NOMO-1 (cell line): ENCODE results near the gene KCNJ16.

ENCODE experiments used
- DNase-seq, 2 experiments: peaks; one replicate each; lab custom pipeline; 2025; ENCODE audit not compliant: unreplicated experiment in 2 of 2; lab: John Stamatoyannopoulos, UW

The KCNJ16 gene

GRCh38 chr17:70067134-70067533 lies 7.9 kb upstream of the KCNJ16 start:
- no peak for DNase-seq

GRCh38 chr17:70070305-70071027 lies 4.6 kb upstream of the KCNJ16 start:
- no peak for DNase-seq

- no peak for DNase-seq
These were observed 3.9 kb upstream of the KCNJ16 start for GRCh38 chr17:70071127-70071526.

GRCh38 chr17:70071620-70072019 lies 3.4 kb upstream of the KCNJ16 start:
- DNase-seq = no peak

GRCh38 chr17:70072546-70073309 lies 2.3 kb upstream of the KCNJ16 start:
- peak; percentile 36 to 71 for DNase-seq

GRCh38 chr17:70073310-70073709 lies 1.7 kb upstream of the KCNJ16 start:
- DNase-seq = no peak

DNA sequence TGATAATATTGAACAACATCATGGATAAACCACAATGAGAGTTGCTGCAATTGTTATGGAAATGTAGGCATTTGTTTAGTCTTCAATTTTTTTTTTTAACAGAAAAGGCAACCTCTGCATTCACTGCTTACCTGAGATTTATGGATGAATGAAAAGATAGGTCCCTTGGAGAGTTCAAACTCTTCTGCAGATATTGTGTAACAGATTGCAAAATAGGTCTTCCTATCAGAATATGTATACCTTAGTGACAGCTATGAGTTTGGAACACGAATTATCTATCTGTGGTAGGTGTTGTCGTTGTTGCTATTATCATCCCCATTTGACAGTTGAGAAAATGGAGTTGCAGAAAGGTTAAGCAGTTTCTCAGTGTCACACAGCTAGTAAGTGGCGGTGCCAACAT lies 1.2 kb upstream of the KCNJ16 start:
- peak in 1 of 2 experiments; percentile 47 for DNase-seq

- DNase-seq = no peak
These were observed 692 bp upstream of the KCNJ16 start for GRCh38 chr17:70074236-70074830.

GRCh38 chr17:70076189-70076588 lies 1.2 kb downstream of the KCNJ16 start:
- DNase-seq = no peak

DNA sequence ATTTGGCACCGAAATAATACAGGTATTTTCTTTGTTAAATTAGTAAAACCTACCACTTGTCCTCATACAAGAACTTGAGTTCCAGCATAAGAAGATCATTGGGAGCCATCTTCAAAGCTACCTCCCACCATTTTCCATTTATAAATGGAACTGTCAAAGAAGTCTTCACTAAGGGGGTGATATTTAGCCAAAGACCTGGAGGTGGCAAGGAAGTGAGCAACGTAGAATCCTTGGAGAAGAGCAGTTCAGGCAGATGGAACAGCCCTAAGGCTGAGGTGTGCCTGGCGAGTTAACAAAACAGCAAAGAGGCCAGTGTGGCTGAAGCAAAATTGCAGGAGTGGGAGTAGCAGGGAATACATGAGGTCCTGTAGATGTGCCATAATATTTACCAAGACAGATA lies 1.8 kb downstream of the KCNJ16 start:
- DNase-seq = no peak

- DNase-seq = no peak
These were observed 3.5 kb downstream of the KCNJ16 start for GRCh38 chr17:70078549-70078948.

DNA sequence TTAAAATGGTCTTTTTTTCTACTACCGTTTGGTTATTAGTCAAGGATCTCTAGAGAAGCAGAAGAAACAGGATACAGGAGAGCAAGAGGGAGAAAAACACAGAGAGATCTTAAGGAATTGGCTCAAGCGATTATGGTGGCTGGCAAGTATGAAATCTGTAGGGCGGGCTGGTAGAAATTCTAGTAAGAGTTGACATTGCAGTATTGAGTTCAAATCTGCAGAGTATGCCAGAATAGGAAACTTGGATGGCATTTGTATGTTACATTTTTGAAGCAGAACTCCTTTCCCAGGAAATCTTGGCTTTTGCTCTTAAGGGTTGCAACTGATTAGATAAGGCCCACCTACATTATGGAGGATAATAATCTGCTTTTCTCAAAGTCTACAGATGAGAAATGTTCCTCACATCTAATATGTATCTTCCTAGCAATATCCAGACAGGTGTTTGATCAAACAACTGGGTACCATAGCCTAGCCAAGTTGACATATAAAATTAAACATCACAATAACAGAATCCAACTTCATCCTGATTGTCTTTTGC lies 4.0 kb downstream of the KCNJ16 start:
- no peak for DNase-seq

GRCh38 chr17:70080541-70081347 lies 5.7 kb downstream of the KCNJ16 start:
- no peak for DNase-seq

DNA sequence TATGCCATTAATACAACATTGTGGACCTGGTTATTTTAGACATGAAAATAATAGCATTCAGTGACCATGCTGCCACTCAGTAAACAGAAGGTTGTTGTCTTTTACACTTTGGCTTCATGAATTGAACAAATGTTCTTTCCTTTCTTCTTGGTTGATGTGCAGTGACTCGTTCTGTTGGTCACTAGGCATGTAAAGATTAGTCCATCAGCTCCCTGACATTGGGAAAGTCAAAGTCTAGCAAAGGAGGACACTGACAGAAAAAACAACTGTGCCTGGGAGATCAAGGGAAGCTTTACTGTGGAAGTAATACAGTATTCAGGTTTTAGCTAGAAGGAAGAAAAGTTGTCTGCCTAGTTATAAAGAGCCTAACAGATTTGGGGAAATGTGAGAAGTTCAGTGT lies 6.9 kb downstream of the KCNJ16 start:
- no peak for DNase-seq

DNA sequence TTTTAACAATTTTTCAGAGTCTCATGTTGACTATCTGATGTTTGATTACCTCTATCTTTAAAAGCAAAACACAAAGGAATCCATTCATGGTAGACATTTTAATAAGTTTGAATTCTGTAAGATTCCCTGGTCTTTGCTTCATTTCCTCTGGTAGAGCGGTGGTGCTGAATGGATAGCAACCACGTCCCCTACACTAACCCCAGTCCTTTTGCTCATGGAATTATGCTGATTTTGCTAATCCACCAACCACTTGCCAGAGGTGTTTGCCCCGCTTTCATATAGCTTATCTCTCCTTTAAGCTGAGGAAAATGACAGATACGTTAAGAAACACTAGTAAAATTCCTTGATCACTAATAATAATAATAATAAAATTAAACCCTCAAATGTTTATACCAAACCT lies 9.5 kb downstream of the KCNJ16 start:
- DNase-seq = no peak

DNA sequence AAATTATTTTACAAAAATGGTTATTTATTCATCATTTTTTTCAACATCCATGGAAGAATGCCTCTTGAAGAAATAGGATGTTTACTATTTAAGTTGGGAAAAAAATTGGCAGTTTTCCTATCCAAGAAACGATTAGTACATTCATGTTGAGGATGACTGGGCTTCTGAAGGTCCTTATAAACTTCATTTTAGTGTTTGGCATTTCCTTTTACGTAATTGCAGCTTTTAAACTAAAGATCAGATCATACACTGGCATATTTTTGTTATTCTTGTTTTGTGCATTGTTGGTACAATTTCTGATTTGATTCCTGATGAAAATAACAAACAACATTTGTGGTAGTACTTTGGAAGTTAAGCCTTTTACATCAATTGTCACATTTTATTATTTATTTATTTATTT lies 11.5 kb downstream of the KCNJ16 start:
- DNase-seq = no peak

- DNase-seq = no peak
These were observed 14.6 kb downstream of the KCNJ16 start for GRCh38 chr17:70089513-70090148.

DNA sequence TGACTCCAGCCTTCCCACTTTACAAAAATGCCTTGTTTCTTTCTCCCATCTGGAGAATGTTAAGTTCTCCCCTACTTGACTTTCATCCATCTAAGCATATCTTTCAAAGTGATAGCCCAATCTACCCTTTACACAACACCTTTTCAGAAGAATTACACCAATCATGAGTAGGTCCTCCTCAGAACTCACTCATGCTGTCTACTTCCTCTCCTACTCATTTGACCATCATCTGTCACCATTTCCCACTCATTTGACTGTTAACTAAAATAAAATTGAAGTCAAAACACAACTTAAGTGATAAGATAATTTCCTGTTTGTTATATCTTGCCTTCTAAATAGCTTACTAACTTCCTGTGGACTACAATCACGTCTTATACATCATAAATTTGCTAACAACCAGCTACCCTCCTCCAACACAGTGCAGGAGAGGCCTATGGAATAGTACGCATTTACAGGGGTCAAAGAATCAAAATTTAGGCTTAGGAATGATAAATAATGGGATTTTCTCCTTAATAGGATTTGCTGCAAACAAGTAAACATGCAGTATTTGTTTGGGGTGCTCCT lies 16.1 kb downstream of the KCNJ16 start:
- no peak for DNase-seq

DNA sequence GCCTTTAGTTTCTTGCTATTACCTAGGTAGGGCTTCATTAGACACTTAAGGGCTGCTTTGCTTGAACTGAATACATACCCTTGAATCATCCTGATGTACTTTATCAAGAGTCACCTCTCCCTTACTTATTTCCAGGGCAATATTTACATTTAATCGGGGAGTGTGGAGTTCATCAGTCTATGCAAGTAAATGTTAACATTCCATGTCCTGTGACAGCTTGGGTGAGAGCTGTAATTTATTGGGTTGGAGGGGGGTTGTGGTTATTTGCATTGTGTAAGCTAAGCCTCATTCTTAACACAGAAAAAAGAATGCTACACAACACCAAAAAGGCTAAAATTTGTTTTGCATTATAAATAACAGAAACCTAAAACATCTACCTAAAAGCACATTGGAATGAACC lies 16.7 kb downstream of the KCNJ16 start:
- no peak for DNase-seq

DNA sequence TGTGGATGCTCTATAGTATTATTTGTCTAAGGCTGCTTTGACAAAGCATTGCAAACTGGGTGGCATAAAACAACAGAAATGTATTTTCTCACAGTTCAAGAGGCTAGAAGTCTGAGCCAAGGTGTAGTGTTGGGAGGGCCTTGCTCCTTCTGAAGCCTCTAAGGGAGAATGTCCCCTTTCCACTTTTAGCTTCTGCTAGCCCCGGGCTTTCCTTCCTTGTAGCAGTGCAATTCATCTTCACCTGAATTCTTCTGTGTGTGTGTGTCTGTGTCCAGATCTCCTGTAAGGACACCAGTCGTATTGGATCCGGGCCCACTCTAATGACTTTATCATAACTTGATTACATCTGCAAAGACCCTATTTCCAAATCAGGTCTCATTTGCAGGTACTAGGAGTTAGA lies 18.1 kb downstream of the KCNJ16 start:
- no peak for DNase-seq
